HepG2 (cell line): ENCODE data around the gene OSBPL10. TPM values are rescaled to one million over a fixed set of nuclear protein-coding genes. Genes with fewer than 3 reads are reported as not detected.
A peak's percentile ranks its signal among the peaks of the same experiment; 100 is the strongest.

ENCODE experiments used
- BCL6 ChIP-seq: IDR thresholded peaks from 2 replicates; pipeline ENCODE4 v1.6.1; 2016; ENCODE audit warnings: missing genetic modification reagents, missing compliant biosample characterization
- CHD2 ChIP-seq: IDR thresholded peaks from 2 replicates; pipeline ENCODE4 v1.6.1; 2011; ENCODE audit warnings: low read depth, low read length, improper control_type of control experiment
- ELF4 ChIP-seq: sonication (generic); formaldehyde crosslinking; IDR thresholded peaks from 2 replicates; pipeline ENCODE4 v1.5.0; 2020; ENCODE audit warnings: missing genetic modification reagents, mild to moderate bottlenecking, moderate library complexity, borderline replicate concordance
- GABPA ChIP-seq, 2 experiments: IDR thresholded peaks; 2 replicates each; pipeline ENCODE4 v1.6.1; 2011 to 2016; ENCODE audit warnings: low read depth in 2 of 2, low read length in 1 of 2, missing biosample characterization in 1 of 2, missing genetic modification characterization in 1 of 2
- GABPB1 ChIP-seq: IDR thresholded peaks from 2 replicates; pipeline ENCODE4 v1.6.1; 2016; ENCODE audit warnings: mild to moderate bottlenecking, missing genetic modification reagents, moderate library complexity, missing compliant biosample characterization
- HDAC2 ChIP-seq: sonication (generic); formaldehyde crosslinking; IDR thresholded peaks from 2 replicates; pipeline ENCODE4 v1.4.0; 2020; ENCODE audit warnings: missing genetic modification reagents
- HMG20A ChIP-seq: IDR thresholded peaks from 2 replicates; pipeline ENCODE4 v1.6.1; 2016; ENCODE audit warnings: borderline replicate concordance
- IRF2 ChIP-seq: IDR thresholded peaks from 2 replicates; pipeline ENCODE4 v1.6.1; 2018; ENCODE audit warnings: missing genetic modification reagents, missing compliant biosample characterization
- ISL2 ChIP-seq: sonication (generic); formaldehyde crosslinking; IDR thresholded peaks from 2 replicates; pipeline ENCODE4 v1.5.0; 2020; ENCODE audit warnings: missing genetic modification reagents
- KLF16 ChIP-seq, 2 experiments: sonication (generic) in 1 of 2; formaldehyde crosslinking in 1 of 2; IDR thresholded peaks; 2 replicates each; pipeline versions ENCODE4 v1.6.1 to v1.8.0; 2016 to 2023; ENCODE audit warnings: missing genetic modification reagents in 2 of 2, missing compliant biosample characterization in 1 of 2
- MIXL1 ChIP-seq: IDR thresholded peaks from 2 replicates; pipeline ENCODE4 v1.6.1; 2016
- NFKB2 ChIP-seq: sonication (generic); formaldehyde crosslinking; IDR thresholded peaks from 2 replicates; pipeline ENCODE4 v1.4.0; 2020; ENCODE audit warnings: missing genetic modification reagents, borderline replicate concordance
- POGZ ChIP-seq: sonication (generic); formaldehyde crosslinking; IDR thresholded peaks from 2 replicates; pipeline ENCODE4 v1.4.0; 2020; ENCODE audit warnings: mild to moderate bottlenecking, missing genetic modification reagents
- POLR2AphosphoS5 ChIP-seq: IDR thresholded peaks from 2 replicates; pipeline ENCODE4 v1.6.1; 2012; ENCODE audit warnings: low read depth, low read length
- RBM39 ChIP-seq: fragments of 200-400 bp; formaldehyde crosslinking; IDR thresholded peaks from one replicate; pipeline ENCODE4 v1.6.1; 2018; ENCODE audit warnings: antibody characterized with exemption, mild to moderate bottlenecking, low read depth, low read length; ENCODE audit not compliant: poor library complexity, severe bottlenecking
- TEAD3 ChIP-seq: optimal IDR thresholded peaks from 2 replicates; pipeline ENCODE3; 2016; ENCODE audit warnings: borderline replicate concordance
- ZMYM2 ChIP-seq: sonication (generic); formaldehyde crosslinking; IDR thresholded peaks from 2 replicates; pipeline ENCODE4 v1.8.0; 2022; ENCODE audit warnings: mild to moderate bottlenecking, missing genetic modification reagents
- ZMYM3 ChIP-seq: sonication (generic); formaldehyde crosslinking; IDR thresholded peaks from 2 replicates; pipeline ENCODE4 v1.5.1; 2020; ENCODE audit warnings: mild to moderate bottlenecking, missing genetic modification reagents
- ZMYM4 ChIP-seq: sonication (generic); formaldehyde crosslinking; IDR thresholded peaks from 2 replicates; pipeline ENCODE4 v1.8.1; 2023; ENCODE audit warnings: mild to moderate bottlenecking, missing genetic modification reagents
- ZNF562 ChIP-seq: sonication (generic); formaldehyde crosslinking; IDR thresholded peaks from 2 replicates; pipeline ENCODE4 v1.8.0; 2022; ENCODE audit warnings: missing genetic modification reagents, borderline replicate concordance
- ZNF569 ChIP-seq: sonication (generic); formaldehyde crosslinking; IDR thresholded peaks from 2 replicates; pipeline ENCODE4 v1.5.0; 2020; ENCODE audit warnings: mild to moderate bottlenecking, missing genetic modification reagents, moderate library complexity, borderline replicate concordance
- polyA plus RNA-seq, 8 experiments: library from polyadenylated mRNA; depleted of rRNA in 3 of 8; stranded (reverse) in 7 of 8; unstranded in 1 of 8; fragments of >200 nt; fragmentation: Illumina TruSeq in 4 of 8; extraction: Trizol in 4 of 8; gene quantifications; 2 replicates each; pipeline versions ENCODE4 v1.2.1 to v1.2.3, GENCODE V29; 2011 to 2016; ENCODE audit warnings: low read depth in 4 of 8, missing spikeins in 1 of 8, mixed read lengths in 1 of 8; ENCODE audit not compliant: insufficient read depth in 1 of 8
- total RNA-seq, 5 experiments: library from RNA; depleted of rRNA; stranded (reverse); fragments of >200 nt; fragmentation: Illumina TruSeq; extraction: Trizol; gene quantifications; 2 replicates each; pipeline ENCODE4 v1.2.3, GENCODE V29; 2016; ENCODE audit warnings: low read depth in 1 of 5
- TF ChIP-seq, protein P1 (sequence below), 2 experiments: fragments of 450-650 bp in 1 of 2; sonication (generic) in 1 of 2; formaldehyde crosslinking; IDR thresholded peaks; 2 replicates each; pipeline versions ENCODE4 v1.5.0 to v1.8.0; 2020 to 2022; ENCODE audit warnings: mild to moderate bottlenecking in 1 of 2, missing genetic modification reagents in 1 of 2
- TF ChIP-seq, protein P2 (sequence below): IDR thresholded peaks from 2 replicates; pipeline ENCODE4 v1.6.1; 2016; ENCODE audit warnings: mild to moderate bottlenecking
- TF ChIP-seq, protein P3 (sequence below): sonication (generic); formaldehyde crosslinking; IDR thresholded peaks from 2 replicates; pipeline ENCODE4 v1.8.0; 2023; ENCODE audit warnings: mild to moderate bottlenecking, missing genetic modification reagents
- TF ChIP-seq, protein P4 (sequence below): IDR thresholded peaks from 2 replicates; pipeline ENCODE4 v1.6.1; 2018; ENCODE audit warnings: missing genetic modification reagents, mild to moderate bottlenecking, missing compliant biosample characterization
- TF ChIP-seq, protein P5 (sequence below): sonication (generic); formaldehyde crosslinking; IDR thresholded peaks from 2 replicates; pipeline ENCODE4 v1.8.1; 2023; ENCODE audit warnings: missing genetic modification reagents, mild to moderate bottlenecking, borderline replicate concordance

The OSBPL10 gene
- total and polyA plus RNA-seq, 2 of the 13 experiments (the other 11 are each of a cell fraction or from before 2014, with no cell fraction given), result 10.3 to 28.6 TPM

DNA sequence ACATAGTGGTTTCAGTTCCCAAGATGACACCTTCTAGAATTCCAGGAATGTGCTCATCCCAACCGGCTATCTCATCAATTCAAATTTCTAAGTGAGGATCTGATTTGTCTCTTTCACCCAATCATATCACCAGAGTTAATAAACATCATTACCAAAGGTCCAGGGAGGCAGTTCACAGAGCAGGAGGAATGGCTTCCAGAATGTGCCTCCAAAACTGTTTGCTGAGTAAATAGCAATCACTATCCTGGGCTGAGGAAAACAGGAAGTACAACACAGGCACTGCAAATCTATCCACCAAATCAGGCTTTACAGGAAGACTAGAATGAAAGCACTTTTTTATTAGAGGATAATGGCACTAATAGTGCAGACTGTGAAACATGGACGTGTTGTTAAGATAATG is 61.5 kb downstream of the OSBPL10 start (continued):
- TF ChIP-seq, protein P1, sequence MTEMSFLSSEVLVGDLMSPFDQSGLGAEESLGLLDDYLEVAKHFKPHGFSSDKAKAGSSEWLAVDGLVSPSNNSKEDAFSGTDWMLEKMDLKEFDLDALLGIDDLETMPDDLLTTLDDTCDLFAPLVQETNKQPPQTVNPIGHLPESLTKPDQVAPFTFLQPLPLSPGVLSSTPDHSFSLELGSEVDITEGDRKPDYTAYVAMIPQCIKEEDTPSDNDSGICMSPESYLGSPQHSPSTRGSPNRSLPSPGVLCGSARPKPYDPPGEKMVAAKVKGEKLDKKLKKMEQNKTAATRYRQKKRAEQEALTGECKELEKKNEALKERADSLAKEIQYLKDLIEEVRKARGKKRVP (CRISPR knock-in tag; IDR thresholded peaks at IDR 0.05), result 0 out of 4 replicates have a peak, but pooled peaks of 1 of the 2 experiments have one; percentile 18
- 0 out of 4 replicates have a peak, but pooled peaks of 1 of the 2 experiments have one; percentile 23 for TF ChIP-seq KLF16 (CRISPR knock-in tag; IDR thresholded peaks at IDR 0.05)
- 0 out of 2 replicates have a peak, but pooled peaks have one; percentile 56 for TF ChIP-seq ELF4
- TF ChIP-seq, protein P2, sequence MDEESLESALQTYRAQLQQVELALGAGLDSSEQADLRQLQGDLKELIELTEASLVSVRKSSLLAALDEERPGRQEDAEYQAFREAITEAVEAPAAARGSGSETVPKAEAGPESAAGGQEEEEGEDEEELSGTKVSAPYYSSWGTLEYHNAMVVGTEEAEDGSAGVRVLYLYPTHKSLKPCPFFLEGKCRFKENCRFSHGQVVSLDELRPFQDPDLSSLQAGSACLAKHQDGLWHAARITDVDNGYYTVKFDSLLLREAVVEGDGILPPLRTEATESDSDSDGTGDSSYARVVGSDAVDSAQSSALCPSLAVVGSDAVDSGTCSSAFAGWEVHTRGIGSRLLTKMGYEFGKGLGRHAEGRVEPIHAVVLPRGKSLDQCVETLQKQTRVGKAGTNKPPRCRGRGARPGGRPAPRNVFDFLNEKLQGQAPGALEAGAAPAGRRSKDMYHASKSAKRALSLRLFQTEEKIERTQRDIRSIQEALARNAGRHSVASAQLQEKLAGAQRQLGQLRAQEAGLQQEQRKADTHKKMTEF, result peak; percentile 54; the same call in 1 of the 2 replicates
- TF ChIP-seq GABPB1, result peak; percentile 32; the same call in 1 of the 2 replicates
- no peak for TF ChIP-seq RBM39
- TF ChIP-seq ZNF569 (CRISPR knock-in tag), result no peak
- peak; percentile 89 for TF ChIP-seq POGZ (CRISPR knock-in tag)
- TF ChIP-seq IRF2 (CRISPR knock-in tag), result peak; percentile 73; the same call in 1 of the 2 replicates
- peak; percentile 69; the same call in 1 of the 2 replicates for TF ChIP-seq HDAC2
- TF ChIP-seq TEAD3, result peak; percentile 76
- peak; percentile 80; the same call in 1 of the 2 replicates for TF ChIP-seq MIXL1
- TF ChIP-seq ZNF562 (CRISPR knock-in tag), result no peak
- TF ChIP-seq ISL2, result peak; percentile 53; the same call in 1 of the 2 replicates
- TF ChIP-seq ZMYM3 (CRISPR knock-in tag), result no peak
- TF ChIP-seq ZMYM4 (CRISPR knock-in tag), result peak; percentile 83; the same call in 1 of the 2 replicates
- TF ChIP-seq HMG20A, result peak; percentile 29; the same call in 1 of the 2 replicates
- no peak for TF ChIP-seq CHD2
- no peak for TF ChIP-seq GABPA (IDR thresholded peaks at IDR 0.05; ENCODE audit: low read depth, low read length)
- TF ChIP-seq GABPA (CRISPR knock-in tag; IDR thresholded peaks at IDR 0.05; ENCODE audit: low read depth), result peak; percentile 74
- TF ChIP-seq, protein P3, sequence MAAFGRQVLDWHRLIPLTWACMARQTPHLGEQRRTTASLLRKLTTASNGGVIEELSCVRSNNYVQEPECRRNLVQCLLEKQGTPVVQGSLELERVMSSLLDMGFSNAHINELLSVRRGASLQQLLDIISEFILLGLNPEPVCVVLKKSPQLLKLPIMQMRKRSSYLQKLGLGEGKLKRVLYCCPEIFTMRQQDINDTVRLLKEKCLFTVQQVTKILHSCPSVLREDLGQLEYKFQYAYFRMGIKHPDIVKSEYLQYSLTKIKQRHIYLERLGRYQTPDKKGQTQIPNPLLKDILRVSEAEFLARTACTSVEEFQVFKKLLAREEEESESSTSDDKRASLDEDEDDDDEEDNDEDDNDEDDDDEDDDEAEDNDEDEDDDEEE (CRISPR knock-in tag), result no peak
- TF ChIP-seq ZMYM2, result peak; percentile 34; the same call in 1 of the 2 replicates
- TF ChIP-seq POLR2AphosphoS5, result no peak
- TF ChIP-seq, protein P4, sequence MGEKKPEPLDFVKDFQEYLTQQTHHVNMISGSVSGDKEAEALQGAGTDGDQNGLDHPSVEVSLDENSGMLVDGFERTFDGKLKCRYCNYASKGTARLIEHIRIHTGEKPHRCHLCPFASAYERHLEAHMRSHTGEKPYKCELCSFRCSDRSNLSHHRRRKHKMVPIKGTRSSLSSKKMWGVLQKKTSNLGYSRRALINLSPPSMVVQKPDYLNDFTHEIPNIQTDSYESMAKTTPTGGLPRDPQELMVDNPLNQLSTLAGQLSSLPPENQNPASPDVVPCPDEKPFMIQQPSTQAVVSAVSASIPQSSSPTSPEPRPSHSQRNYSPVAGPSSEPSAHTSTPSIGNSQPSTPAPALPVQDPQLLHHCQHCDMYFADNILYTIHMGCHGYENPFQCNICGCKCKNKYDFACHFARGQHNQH (CRISPR knock-in tag), result 0 out of 2 replicates have a peak, but pooled peaks have one; percentile 48
- TF ChIP-seq, protein P5, sequence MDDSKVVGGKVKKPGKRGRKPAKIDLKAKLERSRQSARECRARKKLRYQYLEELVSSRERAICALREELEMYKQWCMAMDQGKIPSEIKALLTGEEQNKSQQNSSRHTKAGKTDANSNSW (CRISPR knock-in tag), result no peak
- TF ChIP-seq NFKB2 (CRISPR knock-in tag), result no peak
- TF ChIP-seq BCL6 (CRISPR knock-in tag), result 0 out of 2 replicates have a peak, but pooled peaks have one; percentile 35
